BLaER1 (cell line): ENCODE measurements around the gene KAT2A.

ENCODE experiments used
- H3K27ac ChIP-seq: shearing (Covaris generic); formaldehyde crosslinking; 2 replicates; pipeline ENCODE4 v1.8.1; 2022
- H3K27me3 ChIP-seq: shearing (Covaris generic); formaldehyde crosslinking; 2 replicates; pipeline ENCODE4 v1.8.1; 2022
- H3K36me3 ChIP-seq: shearing (Covaris generic); formaldehyde crosslinking; 2 replicates; pipeline ENCODE4 v1.8.1; 2022
- H3K4me1 ChIP-seq: shearing (Covaris generic); formaldehyde crosslinking; 2 replicates; pipeline ENCODE4 v1.8.1; 2022
- H3K4me2 ChIP-seq: shearing (Covaris generic); formaldehyde crosslinking; 2 replicates; pipeline ENCODE4 v1.8.1; 2022
- H3K4me3 ChIP-seq: shearing (Covaris generic); formaldehyde crosslinking; 2 replicates; pipeline ENCODE4 v1.8.1; 2022
- H3K9ac ChIP-seq: shearing (Covaris generic); formaldehyde crosslinking; 2 replicates; pipeline ENCODE4 v1.8.1; 2022
- H3K9me3 ChIP-seq: shearing (Covaris generic); formaldehyde crosslinking; 2 replicates; pipeline ENCODE4 v1.8.1; 2022
- H4K20me1 ChIP-seq: shearing (Covaris generic); formaldehyde crosslinking; 2 replicates; pipeline ENCODE4 v1.8.1; 2022
- Cebpa-rat ChIP-seq: shearing (Covaris generic); IDR thresholded peaks from 2 replicates; pipeline ENCODE4 v1.8.1; 2022

KAT2A gene

GRCh38 chr17:42126836-42127235, 5.7 kb upstream of the KAT2A start:
- Histone ChIP-seq H3K4me2 (no peak overlapping the region), H3K27ac (no peak overlapping the region), H3K9me3 (no peaks in the 10 kb centered on the region), H3K4me3 (no peak overlapping the region), H3K36me3 (peaks cover 85% of the 10 kb centered on the region), H3K4me1 (peaks cover 12% of the 10 kb centered on the region), H3K27me3 (no peaks in the 10 kb centered on the region), H3K9ac (no peak overlapping the region), H4K20me1 (peaks cover 27% of the 10 kb centered on the region)
- TF ChIP-seq Cebpa-rat = no peak

GRCh38 chr17:42125565-42125964, 4.4 kb upstream of the KAT2A start:
- H3K4me2 ChIP-seq = no peak overlapping the region
- H3K4me1 ChIP-seq = peaks cover 5% of the 10 kb centered on the region
- H3K27me3 ChIP-seq = no peaks in the 10 kb centered on the region
- TF ChIP-seq Cebpa-rat = no peak
- no peak overlapping the region for H3K27ac ChIP-seq
- no peak overlapping the region for H3K4me3 ChIP-seq
- H3K9ac ChIP-seq = no peak overlapping the region
- no peaks in the 10 kb centered on the region for H3K9me3 ChIP-seq
- H4K20me1 ChIP-seq = peaks cover 15% of the 10 kb centered on the region
- H3K36me3 ChIP-seq = peaks cover 79% of the 10 kb centered on the region

- no peak overlapping the region for H3K27ac ChIP-seq
- H3K9ac ChIP-seq = no peak overlapping the region
- no peak for TF ChIP-seq Cebpa-rat
- no peaks in the 10 kb centered on the region for H3K27me3 ChIP-seq
- no peak overlapping the region for H3K4me3 ChIP-seq
- H4K20me1 ChIP-seq = peaks cover 1% of the 10 kb centered on the region
- no peak overlapping the region for H3K4me2 ChIP-seq
- no peaks in the 10 kb centered on the region for H3K9me3 ChIP-seq
- peaks cover 19% of the 10 kb centered on the region for H3K4me1 ChIP-seq
- peaks cover 69% of the 10 kb centered on the region for H3K36me3 ChIP-seq
These were observed 3.1 kb upstream of the KAT2A start for GRCh38 chr17:42124256-42124655.

- Histone ChIP-seq H3K4me2 (peak within 1 kb of the TSS; percentile 85), H3K4me3 (no peak within 1 kb of the TSS), H3K9ac (no peak within 1 kb of the TSS)
These were observed 1.5 kb upstream of the KAT2A start, which contains the start of gene HSPB9 for GRCh38 chr17:42122371-42123303. TSS of gene HSPB9 (plus strand) at chr17:42122804. CDS start at chr17:42122851, 47 bp downstream.

GRCh38 chr17:42120161-42120769, 902 bp downstream of the KAT2A start:
- H3K27me3 ChIP-seq = no peaks in the 10 kb centered on the region
- peaks cover 19% of the 10 kb centered on the region for H3K4me1 ChIP-seq
- H3K36me3 ChIP-seq = peaks cover 64% of the 10 kb centered on the region
- no peak overlapping the region for H3K27ac ChIP-seq
- H3K9ac ChIP-seq = peak overlapping the region; percentile 34; the same call in 1 of the 2 replicates
- H3K9me3 ChIP-seq = no peaks in the 10 kb centered on the region
- TF ChIP-seq Cebpa-rat = no peak
- H3K4me2 ChIP-seq = peak overlapping the region; percentile 85
- H3K4me3 ChIP-seq = peak overlapping the region; percentile 66
- no peaks in the 10 kb centered on the region for H4K20me1 ChIP-seq

More at GRCh38 chr17:42122371-42123303, 1.5 kb upstream of the KAT2A start, which contains the start of gene HSPB9:
- Histone ChIP-seq H4K20me1 (no peaks in the 10 kb centered on the region), H3K9me3 (no peaks in the 10 kb centered on the region), H3K27me3 (no peaks in the 10 kb centered on the region), H3K4me1 (peaks cover 19% of the 10 kb centered on the region), H3K27ac (peak within 1 kb of the TSS; percentile 49; the same call in 1 of the 2 replicates), H3K36me3 (peaks cover 67% of the 10 kb centered on the region)
- no peak for TF ChIP-seq Cebpa-rat

GRCh38 chr17:42119301-42119700, 1.9 kb downstream of the KAT2A start:
- no peak for TF ChIP-seq Cebpa-rat

GRCh38 chr17:42118545-42118944, 2.6 kb downstream of the KAT2A start:
- Histone ChIP-seq H3K27me3 (no peaks in the 10 kb centered on the region), H3K36me3 (peaks cover 71% of the 10 kb centered on the region), H3K9ac (peak overlapping the region; percentile 34; the same call in 1 of the 2 replicates), H3K4me3 (no peak overlapping the region), H4K20me1 (no peaks in the 10 kb centered on the region), H3K4me2 (no peak overlapping the region), H3K4me1 (peaks cover 21% of the 10 kb centered on the region), H3K27ac (peak overlapping the region; percentile 38; the same call in 1 of the 2 replicates), H3K9me3 (no peaks in the 10 kb centered on the region)
- no peak for TF ChIP-seq Cebpa-rat

More at GRCh38 chr17:42119301-42119700, 1.9 kb downstream of the KAT2A start:
- Histone ChIP-seq H3K27me3 (no peaks in the 10 kb centered on the region), H3K36me3 (peaks cover 66% of the 10 kb centered on the region), H3K9ac (no peak overlapping the region), H4K20me1 (no peaks in the 10 kb centered on the region), H3K27ac (no peak overlapping the region), H3K4me2 (0 out of 2 replicates have a peak overlapping the region, but pooled peaks have one; percentile 85), H3K9me3 (no peaks in the 10 kb centered on the region), H3K4me3 (no peak overlapping the region), H3K4me1 (peaks cover 19% of the 10 kb centered on the region)

- peak overlapping the region; percentile 38; the same call in 1 of the 2 replicates for H3K27ac ChIP-seq
- no peak overlapping the region for H3K4me2 ChIP-seq
- peak overlapping the region; percentile 34; the same call in 1 of the 2 replicates for H3K9ac ChIP-seq
- H4K20me1 ChIP-seq = no peaks in the 10 kb centered on the region
- H3K27me3 ChIP-seq = no peaks in the 10 kb centered on the region
- peaks cover 71% of the 10 kb centered on the region for H3K36me3 ChIP-seq
- no peaks in the 10 kb centered on the region for H3K9me3 ChIP-seq
- H3K4me1 ChIP-seq = peaks cover 26% of the 10 kb centered on the region
- TF ChIP-seq Cebpa-rat = no peak
- H3K4me3 ChIP-seq = no peak overlapping the region
These were observed 3.0 kb downstream of the KAT2A start for GRCh38 chr17:42118126-42118510.

- no peak overlapping the region for H3K4me2 ChIP-seq
- H3K27me3 ChIP-seq = no peaks in the 10 kb centered on the region
- no peak overlapping the region for H3K9ac ChIP-seq
- no peaks in the 10 kb centered on the region for H4K20me1 ChIP-seq
- H3K27ac ChIP-seq = no peak overlapping the region
- H3K36me3 ChIP-seq = peaks cover 67% of the 10 kb centered on the region
- no peaks in the 10 kb centered on the region for H3K9me3 ChIP-seq
- H3K4me1 ChIP-seq = peaks cover 31% of the 10 kb centered on the region
- TF ChIP-seq Cebpa-rat = no peak
- H3K4me3 ChIP-seq = no peak overlapping the region
These were observed 3.6 kb downstream of the KAT2A start for GRCh38 chr17:42117397-42118125.
